WI38 (cell line): ENCODE data around the gene LCE1E.

Source experiments
- H3K4me3 ChIP-seq: 2 replicates; pipeline ENCODE4 v1.5.1; 2011; ENCODE audit warnings: low read depth, mild to moderate bottlenecking, control low read depth, low read length
- TF ChIP-seq, protein P1 (sequence below): IDR thresholded peaks from 2 replicates; pipeline ENCODE4 v1.5.1; 2012; ENCODE audit warnings: low read depth, mild to moderate bottlenecking, control low read depth, low read length

Gene LCE1E

DNA sequence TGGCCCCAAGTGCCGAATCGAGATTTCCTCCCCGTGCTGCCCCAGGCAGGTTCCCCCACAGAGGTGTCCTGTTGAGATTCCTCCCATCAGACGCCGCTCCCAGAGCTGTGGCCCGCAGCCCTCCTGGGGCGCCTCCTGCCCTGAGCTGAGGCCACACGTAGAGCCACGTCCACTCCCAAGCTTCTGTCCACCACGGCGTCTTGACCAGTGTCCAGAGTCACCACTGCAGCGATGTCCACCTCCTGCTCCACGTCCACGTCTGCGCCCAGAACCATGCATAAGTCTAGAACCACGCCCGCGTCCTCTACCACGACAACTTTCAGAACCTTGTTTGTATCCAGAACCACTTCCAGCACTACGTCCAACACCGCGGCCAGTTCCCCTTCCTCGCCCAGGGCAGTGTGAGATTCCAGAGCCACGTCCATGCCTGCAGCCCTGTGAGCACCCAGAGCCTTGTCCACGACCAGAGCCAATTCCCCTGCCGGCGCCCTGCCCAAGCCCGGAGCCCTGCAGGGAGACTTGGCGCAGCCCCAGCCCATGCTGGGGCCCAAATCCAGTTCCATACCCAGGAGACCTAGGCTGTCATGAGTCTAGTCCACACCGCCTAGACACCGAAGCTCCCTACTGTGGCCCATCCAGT lies 25.4 kb upstream of the LCE1E start:
- H3K4me3 ChIP-seq, result no peak overlapping the region
- TF ChIP-seq, protein P1, sequence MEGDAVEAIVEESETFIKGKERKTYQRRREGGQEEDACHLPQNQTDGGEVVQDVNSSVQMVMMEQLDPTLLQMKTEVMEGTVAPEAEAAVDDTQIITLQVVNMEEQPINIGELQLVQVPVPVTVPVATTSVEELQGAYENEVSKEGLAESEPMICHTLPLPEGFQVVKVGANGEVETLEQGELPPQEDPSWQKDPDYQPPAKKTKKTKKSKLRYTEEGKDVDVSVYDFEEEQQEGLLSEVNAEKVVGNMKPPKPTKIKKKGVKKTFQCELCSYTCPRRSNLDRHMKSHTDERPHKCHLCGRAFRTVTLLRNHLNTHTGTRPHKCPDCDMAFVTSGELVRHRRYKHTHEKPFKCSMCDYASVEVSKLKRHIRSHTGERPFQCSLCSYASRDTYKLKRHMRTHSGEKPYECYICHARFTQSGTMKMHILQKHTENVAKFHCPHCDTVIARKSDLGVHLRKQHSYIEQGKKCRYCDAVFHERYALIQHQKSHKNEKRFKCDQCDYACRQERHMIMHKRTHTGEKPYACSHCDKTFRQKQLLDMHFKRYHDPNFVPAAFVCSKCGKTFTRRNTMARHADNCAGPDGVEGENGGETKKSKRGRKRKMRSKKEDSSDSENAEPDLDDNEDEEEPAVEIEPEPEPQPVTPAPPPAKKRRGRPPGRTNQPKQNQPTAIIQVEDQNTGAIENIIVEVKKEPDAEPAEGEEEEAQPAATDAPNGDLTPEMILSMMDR, result no peak

DNA sequence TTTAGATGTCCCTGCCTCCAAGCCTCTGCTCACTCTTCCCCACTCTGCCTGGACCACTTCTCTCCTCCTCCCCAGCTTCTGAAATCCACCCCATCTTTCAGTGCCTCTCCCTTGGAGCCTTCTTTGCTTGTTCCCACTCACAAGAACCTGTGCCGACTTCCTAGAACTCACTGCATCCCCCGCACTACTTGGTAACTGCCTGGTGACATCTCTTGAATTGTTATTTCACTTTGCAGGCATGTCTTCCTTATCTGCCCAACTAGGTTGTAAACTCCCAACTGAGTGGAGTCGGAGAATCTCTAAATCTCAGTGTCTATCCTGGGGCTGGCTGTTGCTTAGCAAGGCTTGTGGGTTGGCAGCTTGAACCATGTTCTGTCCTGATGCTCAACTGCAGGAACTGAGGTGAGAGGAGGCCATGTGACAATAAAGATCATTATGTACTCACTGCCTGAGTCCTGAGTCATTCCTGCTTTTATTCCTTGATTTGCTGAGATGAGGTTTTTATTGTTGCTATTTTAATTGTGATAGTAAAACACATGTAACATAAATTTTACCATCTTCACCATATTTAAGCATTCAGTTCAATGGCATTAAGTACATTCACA lies 24.3 kb upstream of the LCE1E start:
- TF ChIP-seq, protein P1, result no peak
- H3K4me3 ChIP-seq, result no peak overlapping the region

DNA sequence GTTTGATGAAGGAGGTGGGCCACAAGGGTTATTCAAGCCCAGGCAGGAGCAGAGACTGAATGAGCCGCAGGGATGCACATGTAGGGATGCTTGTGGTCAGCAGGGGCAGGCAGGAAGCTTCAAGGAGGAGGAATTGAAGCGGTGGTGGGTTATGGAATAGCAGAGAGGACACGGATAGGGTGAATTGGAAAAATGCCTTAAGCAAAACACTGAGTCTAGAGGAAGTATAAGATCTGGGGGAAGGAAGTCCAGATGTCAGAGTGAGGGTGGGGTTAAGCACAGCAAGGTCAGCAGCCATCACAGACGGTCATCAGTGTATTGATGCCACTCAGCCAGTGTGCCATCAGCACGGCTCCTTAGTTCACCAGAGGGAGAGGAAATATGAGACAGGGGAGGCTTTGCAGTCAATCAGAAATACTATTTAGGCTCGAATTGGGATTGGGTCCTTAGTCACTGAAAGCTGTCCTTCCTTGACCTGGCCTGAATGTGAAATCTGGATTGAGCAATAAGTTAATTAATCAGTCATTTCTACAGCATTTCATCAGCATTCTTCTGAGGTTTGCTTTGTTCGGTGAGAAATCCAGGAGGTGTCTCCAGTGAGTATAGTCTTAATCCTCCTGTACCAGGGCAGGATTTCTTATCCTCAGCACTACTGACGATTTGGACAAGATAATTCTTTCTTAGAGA lies 17.1 kb upstream of the LCE1E start:
- TF ChIP-seq, protein P1, result no peak
- H3K4me3 ChIP-seq, result no peak overlapping the region

DNA sequence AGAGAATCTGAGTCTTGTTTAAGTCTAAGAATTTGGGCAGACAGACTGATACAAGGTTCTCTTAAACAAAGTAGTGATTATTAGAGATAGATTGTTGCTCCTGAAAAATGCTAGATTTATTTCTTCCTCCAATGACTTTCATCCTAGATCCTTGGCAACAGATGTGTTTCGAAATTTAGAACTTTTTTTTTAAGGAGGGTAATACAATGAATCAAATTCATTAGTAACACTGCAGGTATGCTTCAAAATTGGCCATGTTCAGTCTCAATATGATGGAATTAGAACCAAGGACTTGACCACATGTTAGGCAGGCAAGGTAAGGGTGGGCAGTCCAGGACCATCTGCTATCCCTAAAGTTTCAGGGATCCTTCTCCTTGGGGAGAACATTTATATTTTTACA lies 15.6 kb upstream of the LCE1E start:
- no peak overlapping the region for H3K4me3 ChIP-seq
- TF ChIP-seq, protein P1, result no peak

DNA sequence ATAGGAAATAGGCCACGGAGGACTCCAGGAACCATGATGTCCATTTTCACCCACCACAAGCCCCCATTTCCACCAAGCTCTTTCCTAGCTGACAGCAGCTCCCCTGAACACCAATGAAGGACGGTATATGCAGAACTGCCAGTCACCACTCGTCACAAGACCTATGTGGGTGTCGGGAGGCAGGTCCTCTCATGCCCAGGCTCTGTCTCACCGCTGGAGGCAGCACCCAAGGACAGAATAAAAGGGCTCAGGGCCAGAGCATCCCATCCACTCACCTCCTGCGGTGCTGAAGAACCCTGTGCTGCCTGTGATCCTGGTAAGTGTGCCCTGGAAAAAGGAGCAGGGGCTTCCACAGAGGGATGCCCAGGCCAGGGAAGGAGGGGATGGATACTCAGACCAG lies 11.2 kb upstream of the LCE1E start, which contains the start of gene LCE1F:
Gene LCE1F (plus strand): TSS at position 266 of the 400 bp plus-strand sequence. CDS start 1,232 bp downstream, outside the sequence.
- no peak within 1 kb of the TSS for H3K4me3 ChIP-seq
- TF ChIP-seq, protein P1, result no peak

DNA sequence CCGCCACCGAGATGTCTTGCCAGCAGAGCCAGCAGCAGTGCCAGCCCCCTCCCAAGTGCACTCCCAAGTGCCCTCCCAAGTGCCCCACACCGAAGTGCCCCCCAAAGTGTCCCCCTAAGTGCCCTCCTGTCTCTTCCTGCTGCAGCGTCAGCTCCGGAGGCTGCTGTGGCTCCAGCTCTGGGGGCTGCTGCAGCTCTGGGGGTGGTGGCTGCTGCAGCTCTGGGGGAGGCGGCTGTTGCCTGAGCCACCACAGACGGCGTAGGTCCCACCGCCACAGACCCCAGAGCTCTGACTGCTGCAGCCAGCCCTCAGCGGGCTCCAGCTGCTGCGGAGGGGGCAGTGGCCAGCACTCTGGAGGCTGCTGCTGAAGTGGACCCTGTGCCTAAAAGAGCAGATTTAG lies 9.7 kb upstream of the LCE1E start:
- TF ChIP-seq, protein P1, result no peak
- no peak overlapping the region for H3K4me3 ChIP-seq
